GM12892 (cell line): Measurements from ENCODE around the gene PSMD11.

ENCODE experiments used
- POLR2A ChIP-seq: IDR thresholded peaks from 2 replicates; pipeline ENCODE4 v1.6.1; 2011; ENCODE audit warnings: low read depth, low read length, control low read depth
- POLR2AphosphoS5 ChIP-seq: IDR thresholded peaks from 2 replicates; pipeline ENCODE4 v1.6.1; 2011; ENCODE audit warnings: low read depth, low read length, control low read depth
- TAF1 ChIP-seq: IDR thresholded peaks from 2 replicates; pipeline ENCODE4 v1.6.1; 2011; ENCODE audit warnings: low read depth, mild to moderate bottlenecking, control low read depth, low read length, borderline replicate concordance

- TF ChIP-seq POLR2A (peak; percentile 59; the same call in 1 of the 2 replicates), POLR2AphosphoS5 (no peak), TAF1 (no peak; the same call in 1 of the 2 replicates)
Measured at GRCh38 chr17:32503251-32504165, 59.2 kb downstream of the PSMD11 start.
